GM12865 (cell line): ENCODE measurements around the gene STIM2.

ENCODE experiments used
- DNase-seq: peaks from one replicate; pipeline ENCODE4 v3.0.0; 2010; ENCODE audit warnings: low read depth
- H3K4me3 ChIP-seq: 2 replicates; pipeline ENCODE4 v1.5.1; 2011; ENCODE audit warnings: mild to moderate bottlenecking, low read depth, low read length, control low read depth
- CTCF ChIP-seq: IDR thresholded peaks from 2 replicates; pipeline ENCODE4 v1.5.1; 2011; ENCODE audit warnings: low read length, control low read depth, low read depth, inconsistent platforms; ENCODE audit not compliant: insufficient read depth; ENCODE audit errors: missing control alignments

STIM2 gene

GRCh38 chr4:26837993-26838842, 22.4 kb upstream of the STIM2 start:
- TF ChIP-seq CTCF = no peak
- no peak overlapping the region for H3K4me3 ChIP-seq
- no peak for DNase-seq

GRCh38 chr4:26839016-26839415, 21.6 kb upstream of the STIM2 start:
- no peak for TF ChIP-seq CTCF
- H3K4me3 ChIP-seq = no peak overlapping the region
- no peak for DNase-seq

GRCh38 chr4:26839534-26839951, 21.1 kb upstream of the STIM2 start:
- TF ChIP-seq CTCF = no peak
- DNase-seq = no peak
- H3K4me3 ChIP-seq = no peak overlapping the region

- DNase-seq = no peak
- no peak for TF ChIP-seq CTCF
- no peak overlapping the region for H3K4me3 ChIP-seq
Measured at GRCh38 chr4:26840786-26841185, 19.9 kb upstream of the STIM2 start.

GRCh38 chr4:26842911-26843310, 17.7 kb upstream of the STIM2 start:
- no peak for TF ChIP-seq CTCF
- DNase-seq = no peak
- H3K4me3 ChIP-seq = no peak overlapping the region

GRCh38 chr4:26850528-26850927, 10.1 kb upstream of the STIM2 start:
- TF ChIP-seq CTCF = no peak
- no peak overlapping the region for H3K4me3 ChIP-seq
- no peak for DNase-seq

- H3K4me3 ChIP-seq = no peak overlapping the region
- no peak for DNase-seq
- no peak for TF ChIP-seq CTCF
Measured at GRCh38 chr4:26851129-26851528, 9.5 kb upstream of the STIM2 start.
